Right ventricle myocardium superior (tissue), 1 donor: ENCODE results near the gene PIGO. TPM values are rescaled to one million over a fixed set of nuclear protein-coding genes. Genes with fewer than 3 reads are reported as not detected.

Source experiments
- ATAC-seq: fragments of 200-7000 bp; cut with Tn5 transposase; one replicate; pipeline ENCODE4 v1.9.1; 2020; ENCODE audit warnings: mild to moderate bottlenecking; ENCODE audit not compliant: poor library complexity
- DNase-seq: peaks from one replicate; pipeline ENCODE4 v3.0.0-alpha.2; 2020
- intact Hi-C: fragments of 100-400 bp; cut with DNase I; formaldehyde crosslinking; loops from one replicate; pipeline ENCODE4 v1.11.2; 2022
- total RNA-seq: library from RNA; stranded (reverse); fragmentation: NEBNext Ultra II Directional; extraction: Animal tissue kit (Norgen Biotek cat#: 25700); gene quantifications from one replicate; pipeline ENCODE4 v1.2.1, GENCODE V29; 2021
- donor health status: DM: no; HTN: yes; CAD: no; lungs with severe emphysema.

PIGO gene
- total RNA-seq, 1 donor from 2014 or later: 8.2 TPM

GRCh38 chr9:35051069-35051967 is 45.1 kb downstream of the PIGO start:
- no peak for DNase-seq
- intact Hi-C loops: loop anchor here (10.0 kb wide), 1 partner anchor 57 kb away; no protein-coding TSS in a partner anchor

GRCh38 chr9:35048511-35048910 is 47.9 kb downstream of the PIGO start:
- DNase-seq (no peak), ATAC-seq (no peak)
- intact Hi-C loops: no loop called here

More at GRCh38 chr9:35051069-35051967, 45.1 kb downstream of the PIGO start:
- ATAC-seq: peak; percentile 89

- intact Hi-C loops: no loop called here
- ATAC-seq (no peak), DNase-seq (no peak)
Observed at GRCh38 chr9:35044071-35044470, 52.3 kb downstream of the PIGO start.

GRCh38 chr9:35042891-35043545 is 53.4 kb downstream of the PIGO start:
- intact Hi-C loops: no loop called here
- no peak for ATAC-seq

DNA sequence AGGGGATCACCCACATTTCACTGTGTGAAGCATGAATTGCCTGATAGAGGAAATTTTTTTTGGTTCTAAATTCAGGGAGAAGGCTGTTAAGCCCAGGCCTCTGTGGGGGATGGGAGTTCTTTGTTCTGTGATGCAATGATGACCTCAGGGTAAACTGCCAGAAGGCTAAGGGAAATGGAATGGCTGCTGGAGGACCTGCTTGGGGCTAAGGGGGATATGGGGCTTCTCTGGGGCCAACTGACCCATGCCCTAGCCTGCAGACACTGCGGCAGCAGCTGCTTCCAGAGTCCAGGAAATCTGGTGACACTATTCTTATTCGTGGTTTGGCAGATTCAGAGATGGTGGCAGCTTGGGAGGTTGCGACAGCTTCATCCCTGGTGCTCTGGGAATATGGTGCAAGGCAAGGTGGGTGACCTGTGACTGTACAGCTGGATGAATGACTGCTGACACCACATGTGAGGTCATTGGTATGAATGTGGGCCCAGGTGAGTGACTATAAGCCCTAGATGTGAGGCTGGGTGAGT is 54.2 kb downstream of the PIGO start:
- intact Hi-C loops: no loop called here
- DNase-seq (no peak), ATAC-seq (peak; percentile 42)

More at GRCh38 chr9:35042891-35043545, 53.4 kb downstream of the PIGO start:
- DNase-seq: no peak

Other genes starting within 250 kb of the PIGO start
- 0.19 TPM for gene PHF24, start 138.3 kb downstream of the PIGO start, total RNA-seq
- gene DNAJB5, start 106.8 kb downstream of the PIGO start, total RNA-seq: 48.7 TPM
- gene VCP, start 24.0 kb downstream of the PIGO start, total RNA-seq: 217 TPM
- 4.8 TPM for gene FANCG, start 16.6 kb downstream of the PIGO start, total RNA-seq
- 152 TPM for gene STOML2, start 6.5 kb upstream of the PIGO start, total RNA-seq
- 12.9 TPM for gene ATOSB, start 19.3 kb upstream of the PIGO start, total RNA-seq
- 20.9 TPM for gene UNC13B, start 65.4 kb upstream of the PIGO start, total RNA-seq